Measurements from ENCODE around the gene ZNF217.
A peak's percentile ranks its signal among the peaks of the same experiment; 100 is the strongest.
"Not testable (repeated sequence)": the region's sequence is repeated elsewhere in the genome, so short reads cannot be mapped to it uniquely, and the experiment has no call there.

Gene ZNF217

GRCh38 chr20:53597521-53598120, 4.0 kb upstream of the ZNF217 start:
- DNase-seq (ENCODE audit: low spot score) = no peak

- no peak for DNase-seq (ENCODE audit: low spot score)
Measured at GRCh38 chr20:53597030-53597482, 3.4 kb upstream of the ZNF217 start.

DNA sequence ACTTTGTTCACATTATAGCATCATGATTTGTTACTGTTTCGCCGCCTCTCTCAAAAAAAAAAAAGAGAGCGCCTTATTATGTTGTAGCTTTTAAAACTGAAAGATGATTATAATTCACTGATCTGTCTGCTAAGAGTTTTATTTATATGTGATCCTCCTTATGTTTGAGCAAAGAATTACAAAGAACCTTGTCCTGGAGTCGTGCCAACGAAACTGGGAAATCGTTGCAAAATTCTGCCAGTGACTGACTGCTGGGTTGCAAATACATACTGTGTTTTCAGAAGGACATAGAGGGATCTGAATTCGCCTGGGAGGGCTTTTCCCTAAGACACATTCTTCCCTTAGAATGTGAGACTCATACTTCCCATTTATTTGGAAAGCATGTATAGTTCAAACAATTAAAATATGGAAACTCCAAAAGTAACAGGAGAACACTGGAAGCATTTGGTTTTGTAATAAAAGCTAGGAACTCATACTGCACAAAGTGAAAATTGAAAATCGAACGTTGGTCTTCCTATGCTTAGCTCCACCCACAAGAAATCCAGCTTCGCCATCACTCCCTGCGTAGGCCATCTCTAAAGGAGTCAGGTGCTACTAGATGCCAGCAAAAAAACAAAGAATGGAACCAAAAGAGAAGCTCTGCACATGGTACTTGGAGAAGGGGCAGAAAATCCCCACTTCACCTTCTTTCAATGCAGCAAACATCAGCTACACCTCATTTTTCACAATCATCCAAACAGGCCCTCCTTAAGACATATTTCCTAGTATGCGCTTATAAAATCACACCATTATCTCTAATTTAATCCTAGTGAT, 2.8 kb upstream of the ZNF217 start:
- DNase-seq (ENCODE audit: low spot score) = not testable (repeated sequence)

- DNase-seq (ENCODE audit: low spot score) = not testable (repeated sequence)
Measured at GRCh38 chr20:53595742-53596141, 2.1 kb upstream of the ZNF217 start.

DNA sequence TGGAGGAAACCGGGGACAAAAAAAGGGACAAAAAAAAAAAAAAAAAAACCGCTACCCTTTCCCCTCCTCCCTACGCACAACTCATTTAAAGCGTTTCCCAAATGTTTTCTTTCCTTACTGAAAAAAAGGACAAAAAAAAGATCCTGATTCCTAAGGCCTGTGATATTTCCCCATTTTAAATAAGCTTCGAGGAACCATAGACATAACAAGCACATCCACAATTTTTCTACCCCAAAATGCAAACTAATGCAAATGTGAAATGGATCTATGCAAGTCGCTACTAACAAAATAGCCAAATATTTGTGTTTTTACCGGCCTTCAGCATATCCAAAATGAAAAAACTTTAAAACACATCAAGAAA, 1.4 kb upstream of the ZNF217 start:
- DNase-seq (ENCODE audit: low spot score) = peak; percentile 36

GRCh38 chr20:53594068-53595017, 704 bp upstream of the ZNF217 start:
- DNase-seq (ENCODE audit: low spot score) = peak; percentile 92

DNA sequence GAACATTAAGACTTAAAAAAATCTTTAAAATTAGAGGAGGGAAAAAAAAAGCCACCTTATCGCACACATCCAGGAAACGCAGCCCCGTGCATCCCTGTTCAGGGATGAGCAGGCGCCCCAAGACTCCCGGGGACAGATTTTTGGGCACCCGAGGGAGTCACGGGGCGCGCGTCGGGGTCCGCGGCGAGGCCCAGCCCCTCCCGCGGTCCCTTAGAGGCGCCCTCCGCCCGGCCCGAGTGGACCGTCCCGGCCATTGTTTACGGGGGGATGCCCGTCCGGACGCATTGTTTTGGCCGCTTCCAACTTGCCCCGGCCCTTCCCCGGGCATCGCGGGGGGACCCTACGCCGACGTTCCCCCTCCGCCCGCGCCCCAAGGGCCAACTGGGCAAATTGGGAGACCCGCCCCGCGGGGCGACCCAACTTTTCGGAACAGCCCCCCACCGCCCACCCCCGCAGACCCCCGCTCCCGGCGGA, 610 bp downstream of the ZNF217 start:
- DNase-seq (ENCODE audit: low spot score) = peak; percentile 34

DNA sequence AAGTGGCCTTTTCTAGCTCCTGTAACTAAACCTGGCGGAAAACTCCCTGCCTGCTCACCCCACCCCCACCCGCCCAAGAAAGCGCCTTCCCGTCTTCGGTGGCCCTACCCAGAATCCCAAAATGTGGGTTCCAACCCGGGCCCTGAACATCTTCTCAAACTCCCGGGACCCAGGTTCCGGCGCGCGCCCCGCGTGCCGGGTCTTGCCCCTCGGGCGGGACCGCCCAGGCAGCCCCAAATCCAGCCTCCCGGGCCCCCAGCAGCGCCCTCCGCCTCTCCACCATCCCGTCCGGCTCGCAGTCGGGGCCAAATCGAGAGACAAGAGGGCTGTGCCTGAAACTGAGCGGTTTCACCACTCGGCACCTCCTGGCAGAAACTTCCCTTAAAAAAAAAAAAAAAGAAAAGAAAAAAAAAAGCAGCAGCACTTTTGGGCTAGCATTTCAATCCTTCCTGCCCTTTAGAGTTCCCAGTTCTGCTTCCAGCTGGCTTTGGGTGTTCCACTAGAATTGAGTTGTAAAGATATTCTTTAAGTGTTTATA, 1.1 kb downstream of the ZNF217 start:
- DNase-seq (ENCODE audit: low spot score) = peak; percentile 64

- DNase-seq (ENCODE audit: low spot score) = peak; percentile 50
Measured at GRCh38 chr20:53591941-53592441, 1.6 kb downstream of the ZNF217 start.

GRCh38 chr20:53591206-53591741, 2.4 kb downstream of the ZNF217 start:
- DNase-seq (ENCODE audit: low spot score) = peak; percentile 59

DNA sequence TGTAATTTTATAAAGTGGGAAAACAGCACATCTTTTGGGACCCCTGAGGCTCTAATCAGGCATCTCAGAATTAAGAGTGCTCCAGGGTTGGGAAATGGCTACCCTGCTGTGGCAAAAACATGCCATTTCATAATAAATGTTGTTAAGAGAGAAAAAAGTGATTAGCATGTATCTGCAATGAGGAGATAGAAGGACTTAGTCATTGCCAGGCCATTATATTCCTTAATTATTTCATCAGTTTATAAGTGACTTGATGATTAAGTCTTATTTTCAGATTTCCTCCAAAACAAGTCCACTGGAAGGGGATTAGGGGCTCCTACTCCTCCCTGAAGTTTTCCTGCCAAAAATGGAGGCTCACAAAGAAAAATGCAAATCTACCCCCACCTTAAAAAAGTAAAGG, 3.0 kb downstream of the ZNF217 start:
- not testable (repeated sequence) for DNase-seq (ENCODE audit: low spot score)

GRCh38 chr20:53590122-53590521, 3.5 kb downstream of the ZNF217 start:
- DNase-seq (ENCODE audit: low spot score) = not testable (repeated sequence)

DNA sequence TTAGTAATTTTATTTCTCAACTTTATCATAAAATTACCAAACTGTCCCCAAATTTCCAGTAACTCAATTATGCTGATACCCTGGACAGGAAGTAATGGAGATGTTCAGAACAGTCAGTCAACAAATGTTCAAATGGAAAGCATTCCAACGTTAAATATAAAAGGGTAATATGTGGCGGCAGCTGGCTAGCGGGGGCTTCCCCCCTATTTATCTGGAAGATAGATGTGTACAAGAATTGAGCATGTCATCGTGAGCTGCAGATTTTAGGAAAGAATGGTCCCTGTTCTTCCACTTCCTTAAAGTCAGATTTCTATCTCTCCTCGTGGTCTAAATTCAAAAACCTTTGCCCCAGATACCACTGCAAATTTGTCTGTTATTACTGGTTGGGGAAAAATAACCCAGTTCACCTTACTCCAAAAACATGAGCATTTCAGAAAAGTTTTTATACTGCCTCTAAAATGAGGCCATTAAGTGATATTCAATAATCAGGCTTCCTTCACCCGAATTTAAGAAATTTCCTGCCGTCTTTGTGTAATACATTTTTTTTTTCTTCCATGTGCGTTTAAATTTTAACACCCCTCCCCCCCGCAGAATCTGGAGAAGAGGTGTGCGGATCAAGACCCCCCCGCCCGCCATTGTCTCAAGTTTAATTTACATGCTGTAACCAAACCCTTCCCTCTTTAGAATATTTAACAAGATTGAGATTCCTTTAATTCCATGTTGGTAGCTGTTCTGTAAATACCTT, 4.1 kb downstream of the ZNF217 start:
- DNase-seq (ENCODE audit: low spot score) = peak; percentile 42

- not testable (repeated sequence) for DNase-seq (ENCODE audit: low spot score)
Measured at GRCh38 chr20:53587157-53587703, 6.4 kb downstream of the ZNF217 start.

DNA sequence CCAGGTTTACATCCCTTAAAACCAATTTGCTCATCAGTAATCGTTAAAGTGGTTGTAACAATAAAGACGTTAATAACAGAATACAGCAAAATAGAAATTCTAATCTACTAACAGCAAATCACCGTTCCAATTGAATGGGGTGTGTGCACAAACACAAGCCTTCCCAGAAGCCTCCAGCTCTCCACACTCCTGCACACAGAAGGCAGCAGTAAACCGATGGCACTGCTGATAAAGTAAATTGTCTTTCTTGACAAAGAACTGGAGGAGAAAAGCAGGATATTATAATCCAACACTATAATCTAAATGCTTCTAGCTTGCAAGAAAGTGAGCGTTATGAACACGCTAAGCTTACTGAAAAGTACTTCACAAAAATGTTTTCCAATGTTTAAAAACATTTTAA, 7.0 kb downstream of the ZNF217 start:
- no peak for DNase-seq (ENCODE audit: low spot score)

- not testable (repeated sequence) for DNase-seq (ENCODE audit: low spot score)
Measured at GRCh38 chr20:53585910-53586309, 7.7 kb downstream of the ZNF217 start.

- not testable (repeated sequence) for DNase-seq (ENCODE audit: low spot score)
Measured at GRCh38 chr20:53585004-53585569, 8.6 kb downstream of the ZNF217 start.

DNA sequence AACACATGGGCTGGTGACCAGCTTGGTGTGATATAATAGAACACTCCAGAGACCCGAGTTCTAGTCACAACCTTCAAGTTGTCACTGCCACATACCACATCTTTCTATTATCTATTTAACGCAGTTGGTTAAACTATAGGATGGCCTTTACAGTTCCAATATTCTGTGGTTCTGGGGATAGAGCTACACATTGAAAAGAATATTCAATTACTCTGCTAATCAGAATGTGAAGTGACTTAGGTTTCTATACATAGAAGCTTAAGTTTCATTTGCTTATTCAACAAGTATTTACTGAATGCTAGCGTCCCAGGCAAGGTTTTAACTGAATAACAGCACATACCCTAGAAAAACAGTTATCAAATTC, 9.1 kb downstream of the ZNF217 start:
- not testable (repeated sequence) for DNase-seq (ENCODE audit: low spot score)

DNA sequence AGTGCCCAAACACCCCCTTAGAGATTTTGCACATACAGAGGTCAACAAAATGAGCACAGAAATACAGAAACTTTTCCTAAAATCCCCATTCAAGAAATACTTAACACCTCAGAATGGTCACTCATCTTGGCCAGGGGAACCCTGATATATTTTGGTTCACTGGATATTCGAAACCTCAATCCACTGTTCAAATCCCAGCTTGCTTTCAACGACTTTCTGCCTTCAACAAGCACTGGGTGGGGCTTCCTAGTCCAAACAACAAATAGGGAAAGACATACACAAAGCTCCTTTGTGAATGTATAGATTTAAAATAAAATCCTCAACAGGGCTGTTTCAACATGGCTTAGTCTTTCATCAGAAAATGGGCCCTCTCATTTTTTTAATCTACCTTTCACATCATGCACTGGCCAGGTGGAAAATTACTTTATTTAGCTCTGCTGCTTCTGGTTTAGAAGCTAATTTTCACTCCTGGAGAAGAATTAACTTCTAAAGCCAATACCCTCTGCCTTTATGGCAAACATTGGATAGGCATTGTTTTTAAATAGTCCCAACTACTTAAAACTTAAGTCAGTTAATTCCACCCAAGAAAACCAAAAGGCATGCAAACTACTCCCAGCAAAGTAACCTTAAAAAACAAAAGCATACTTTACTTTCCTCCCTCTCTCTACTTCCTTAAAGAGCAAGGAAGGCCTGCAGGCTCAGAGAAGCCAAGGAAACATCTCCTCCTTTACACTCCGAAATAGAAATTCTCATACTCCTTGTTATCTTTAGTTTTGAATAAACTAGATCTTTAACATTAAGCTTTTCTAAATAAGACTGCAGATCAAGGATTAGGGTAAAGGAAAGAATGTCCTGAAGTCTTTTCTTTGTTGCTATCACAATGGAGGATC, 9.7 kb downstream of the ZNF217 start:
- DNase-seq (ENCODE audit: low spot score) = not testable (repeated sequence)

Measured in NAMALWA (cell line).